IMR-90 (cell line): ENCODE results near the gene RAD51C. TPM values are rescaled to one million over a fixed set of nuclear protein-coding genes. Genes with fewer than 3 reads are reported as not detected.

Source experiments
- ATAC-seq: fragments of 200-7000 bp; cut with Tn5 transposase; 2 replicates; pipeline ENCODE4 v1.9.1; 2020; ENCODE audit warnings: low read depth, mild to moderate bottlenecking, moderate library complexity
- BruUV-seq: library from RNA; stranded (reverse); fragments of 400-500 nt; replicated peaks from 2 replicates; lab custom pipeline; 2021; lab: Mats Ljungman, UMichigan
- CTCF ChIA-PET: fragments of 300-600 bp; formaldehyde crosslinking; extraction: SDS; loops from one replicate; lab custom pipeline; 2021; ENCODE audit warnings: antibody characterized with exemption; lab: Yijun Ruan, JAX
- POLR2A ChIA-PET: fragments of 300-600 bp; sonication (Branson Sonifier 250); formaldehyde crosslinking; loops from one replicate; lab custom pipeline; 2022; ENCODE audit warnings: antibody characterized with exemption; ENCODE audit not compliant: unreplicated experiment; lab: Charles Lee
- DNase-seq: peaks from one replicate; pipeline ENCODE4 v3.0.0; 2013
- H2AFZ ChIP-seq: replicated peaks from 2 replicates; pipeline ENCODE3; 2013; ENCODE audit warnings: low read length, mild to moderate bottlenecking; ENCODE audit not compliant: poor library complexity
- H2AK5ac ChIP-seq: 2 replicates; pipeline ENCODE4 v1.6.1; 2013; ENCODE audit warnings: low read depth, low read length, inconsistent platforms
- H2AK9ac ChIP-seq: replicated peaks from 2 replicates; pipeline ENCODE3; 2013; ENCODE audit warnings: mild to moderate bottlenecking, low read depth, low read length, moderate library complexity; ENCODE audit not compliant: poor library complexity
- H2BK120ac ChIP-seq: 2 replicates; pipeline ENCODE4 v1.6.1; 2013; ENCODE audit warnings: low read depth, low read length, inconsistent platforms
- H2BK15ac ChIP-seq: 3 replicates; pipeline ENCODE4 v1.6.1; 2013; ENCODE audit warnings: low read depth, low read length, inconsistent platforms
- H2BK20ac ChIP-seq: 2 replicates; pipeline ENCODE4 v1.6.1; 2013; ENCODE audit warnings: low read depth, mild to moderate bottlenecking, inconsistent platforms, low read length, moderate library complexity
- H2BK5ac ChIP-seq: 2 replicates; pipeline ENCODE4 v1.6.1; 2013; ENCODE audit warnings: mild to moderate bottlenecking, low read depth, low read length, inconsistent platforms; ENCODE audit not compliant: poor library complexity, severe bottlenecking
- H3K14ac ChIP-seq: replicated peaks from 2 replicates; pipeline ENCODE4 v1.6.1; 2013; ENCODE audit warnings: low read depth, low read length, inconsistent platforms
- H3K18ac ChIP-seq: 2 replicates; pipeline ENCODE4 v1.6.1; 2013; ENCODE audit warnings: low read depth, low read length, control low read depth
- H3K23ac ChIP-seq: 2 replicates; pipeline ENCODE4 v1.6.1; 2013; ENCODE audit warnings: low read depth, low read length, inconsistent platforms
- H3K27ac ChIP-seq: 2 replicates; pipeline ENCODE4 v1.5.1; 2013; ENCODE audit warnings: mild to moderate bottlenecking, control low read depth, low read length; ENCODE audit not compliant: insufficient read depth
- H3K27me3 ChIP-seq: 2 replicates; pipeline ENCODE4 v1.6.1; 2013; ENCODE audit warnings: low read length; ENCODE audit not compliant: control insufficient read depth, insufficient read depth
- H3K36me3 ChIP-seq: 2 replicates; pipeline ENCODE4 v1.6.1; 2013; ENCODE audit warnings: low read length, mixed read lengths; ENCODE audit not compliant: control insufficient read depth, insufficient read depth
- H3K4ac ChIP-seq: 2 replicates; pipeline ENCODE4 v1.6.1; 2013; ENCODE audit warnings: low read depth, low read length, inconsistent platforms
- H3K4me1 ChIP-seq: 2 replicates; pipeline ENCODE4 v1.6.1; 2013; ENCODE audit warnings: low read length, mixed read lengths; ENCODE audit not compliant: control insufficient read depth, insufficient read depth
- H3K4me2 ChIP-seq: 2 replicates; pipeline ENCODE4 v1.6.1; 2013; ENCODE audit warnings: low read depth, mild to moderate bottlenecking, control low read depth, low read length, moderate library complexity
- H3K4me3 ChIP-seq: 2 replicates; pipeline ENCODE4 v1.5.1; 2013; ENCODE audit warnings: low read depth, mild to moderate bottlenecking, control low read depth, low read length, moderate library complexity; ENCODE audit not compliant: insufficient read depth
- H3K56ac ChIP-seq: 2 replicates; pipeline ENCODE4 v1.6.1; 2013; ENCODE audit warnings: low read length, inconsistent platforms; ENCODE audit not compliant: insufficient read depth; ENCODE audit errors: extremely low read depth
- H3K79me1 ChIP-seq, 2 experiments: 2 replicates each; pipeline ENCODE4 v1.6.1; 2013; ENCODE audit warnings: low read length in 2 of 2, inconsistent platforms in 1 of 2, low read depth in 1 of 2
- H3K9ac ChIP-seq: 2 replicates; pipeline ENCODE4 v1.6.1; 2013; ENCODE audit warnings: low read depth, low read length, control low read depth
- H3K9me1 ChIP-seq: 2 replicates; pipeline ENCODE4 v1.6.1; 2013; ENCODE audit warnings: low read length, inconsistent platforms; ENCODE audit not compliant: insufficient read depth
- H3K9me3 ChIP-seq: 2 replicates; pipeline ENCODE4 v1.6.1; 2013; ENCODE audit warnings: low read length; ENCODE audit not compliant: control insufficient read depth, insufficient read depth
- H4K20me1 ChIP-seq: 2 replicates; pipeline ENCODE4 v1.6.1; 2013; ENCODE audit warnings: low read length, inconsistent platforms; ENCODE audit not compliant: insufficient read depth
- H4K5ac ChIP-seq: 2 replicates; pipeline ENCODE4 v1.6.1; 2013; ENCODE audit warnings: mild to moderate bottlenecking, low read depth, low read length, control low read depth
- H4K8ac ChIP-seq, 2 experiments: 2 replicates each; pipeline ENCODE4 v1.6.1; 2013; ENCODE audit warnings: low read depth in 2 of 2, low read length in 2 of 2, control low read depth in 1 of 2, inconsistent platforms in 1 of 2
- H4K91ac ChIP-seq: 2 replicates; pipeline ENCODE4 v1.6.1; 2013; ENCODE audit warnings: low read depth, low read length, inconsistent platforms; ENCODE audit not compliant: insufficient read depth
- BHLHE40 ChIP-seq: fragments of 150-350 bp; IDR thresholded peaks from 2 replicates; pipeline ENCODE4 v1.6.1; 2016; ENCODE audit warnings: mild to moderate bottlenecking, low read depth, low read length
- CEBPB ChIP-seq: IDR thresholded peaks from 2 replicates; pipeline ENCODE4 v1.6.1; 2012; ENCODE audit warnings: low read depth, low read length, improper control_type of control experiment
- FOS ChIP-seq: fragments of 150-350 bp; IDR thresholded peaks from 2 replicates; pipeline ENCODE4 v1.6.1; 2016; ENCODE audit warnings: low read depth, low read length
- MAFK ChIP-seq: IDR thresholded peaks from 2 replicates; pipeline ENCODE4 v1.6.1; 2012; ENCODE audit warnings: low read depth, low read length, improper control_type of control experiment
- MAZ ChIP-seq: IDR thresholded peaks from 2 replicates; pipeline ENCODE4 v1.6.1; 2012; ENCODE audit warnings: low read depth, mild to moderate bottlenecking, low read length, improper control_type of control experiment, moderate library complexity, borderline replicate concordance
- MXI1 ChIP-seq: IDR thresholded peaks from 2 replicates; pipeline ENCODE4 v1.6.1; 2012; ENCODE audit warnings: low read depth, mild to moderate bottlenecking, low read length, moderate library complexity, borderline replicate concordance
- NFE2L2 ChIP-seq: fragments of 150-350 bp; IDR thresholded peaks from 2 replicates; pipeline ENCODE4 v1.6.1; 2016; ENCODE audit warnings: low read depth, mild to moderate bottlenecking, low read length
- POLR2A ChIP-seq: IDR thresholded peaks from 2 replicates; pipeline ENCODE4 v1.6.1; 2012; ENCODE audit warnings: mild to moderate bottlenecking, low read depth, low read length
- RAD21 ChIP-seq: IDR thresholded peaks from 2 replicates; pipeline ENCODE4 v1.6.1; 2012; ENCODE audit warnings: low read length, improper control_type of control experiment
- RCOR1 ChIP-seq: IDR thresholded peaks from 2 replicates; pipeline ENCODE4 v1.6.1; 2012; ENCODE audit warnings: mild to moderate bottlenecking, low read length, improper control_type of control experiment; ENCODE audit not compliant: insufficient replicate concordance
- RFX5 ChIP-seq: IDR thresholded peaks from 2 replicates; pipeline ENCODE4 v1.8.0; 2012; ENCODE audit warnings: low read depth, mild to moderate bottlenecking, low read length, moderate library complexity
- SMC3 ChIP-seq: fragments of 150-350 bp; IDR thresholded peaks from 2 replicates; pipeline ENCODE4 v1.6.1; 2016; ENCODE audit warnings: low read depth, mild to moderate bottlenecking, antibody characterized with exemption, low read length, moderate library complexity
- WGBS, 2 experiments: methylation state at CpG; one replicate each; pipeline versions ENCODE4 v1.1.5 to v1.1.7; 2013; ENCODE audit warnings: missing lambda C conversion rate in 2 of 2; ENCODE audit not compliant: insufficient read length in 1 of 2; ENCODE audit errors: extremely low coverage in 2 of 2; 5-methylcytosine and 5-hydroxymethylcytosine counted together
- dilution Hi-C: fragments of 300-500 bp; cut with HindIII; formaldehyde crosslinking; loops from one replicate; pipeline ENCODE4 v1.14.3; 2018; ENCODE audit warnings: low sequenced_read_pairs; ENCODE audit not compliant: unreplicated experiment
- in situ Hi-C: fragments of 300-500 bp; cut with MboI; formaldehyde crosslinking; loops from 3 replicates; pipeline ENCODE4 v1.14.3; 2019; ENCODE audit warnings: low sequenced_read_pairs, inconsistent platforms, mixed read lengths
- intact Hi-C: fragments of 100-400 bp; cut with micrococcal nuclease; formaldehyde crosslinking; loops from 2 replicates; pipeline ENCODE4 v1.10.0; 2022
- polyA plus RNA-seq, 3 experiments: library from polyadenylated mRNA; depleted of rRNA; stranded (reverse); fragments of >200 nt; gene quantifications; 2 replicates each; pipeline ENCODE4 v1.2.3, GENCODE V29; 2012; ENCODE audit warnings: low replicate concordance in 1 of 3
- total RNA-seq: library from RNA; depleted of rRNA; stranded (reverse); fragments of >200 nt; gene quantifications from 2 replicates; pipeline ENCODE4 v1.2.3, GENCODE V29; 2012
- TF ChIP-seq, protein P1 (sequence below): fragments of 150-350 bp; IDR thresholded peaks from 2 replicates; pipeline ENCODE4 v1.6.1; 2017; ENCODE audit warnings: mild to moderate bottlenecking, antibody characterized with exemption, low read length, low read depth

Gene RAD51C
- total and polyA plus RNA-seq, 2 of the 4 experiments (the other 2 are of a cell fraction): 21.1 to 28.3 TPM

DNA sequence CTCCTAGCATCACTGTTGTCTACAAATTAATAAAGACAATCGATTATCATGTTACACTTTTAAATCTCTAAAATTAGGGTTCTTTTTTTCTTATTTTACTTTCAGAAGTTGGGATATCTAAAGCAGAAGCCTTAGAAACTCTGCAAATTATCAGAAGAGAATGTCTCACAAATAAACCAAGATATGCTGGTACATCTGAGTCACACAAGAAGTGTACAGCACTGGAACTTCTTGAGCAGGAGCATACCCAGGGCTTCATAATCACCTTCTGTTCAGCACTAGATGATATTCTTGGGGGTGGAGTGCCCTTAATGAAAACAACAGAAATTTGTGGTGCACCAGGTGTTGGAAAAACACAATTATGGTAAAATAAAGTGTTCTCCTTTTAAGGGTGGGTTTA is 2.4 kb downstream of the RAD51C start:
- intact Hi-C loops: loop anchor here (5.0 kb wide), 1 partner anchor 108 kb away; no protein-coding TSS in a partner anchor
- Histone ChIP-seq H2BK120ac (no peak overlapping the region), H3K4me3 (no peak overlapping the region), H3K9ac (no peak overlapping the region), H2BK20ac (no peak overlapping the region), H2AK9ac (no peak overlapping the region), H2AFZ (no peak overlapping the region), H3K4ac (no peak overlapping the region), H4K91ac (no peak overlapping the region), H2AK5ac (no peak overlapping the region), H3K56ac (no peak overlapping the region), H3K36me3 (no peaks in the 10 kb centered on the region), H3K4me1 (peaks cover 3% of the 10 kb centered on the region), H3K27ac (no peak overlapping the region), H3K27me3 (no peaks in the 10 kb centered on the region), H2BK15ac (no peak overlapping the region), H4K20me1 (no peaks in the 10 kb centered on the region), H3K14ac (no peak overlapping the region), H2BK5ac (no peak overlapping the region), H3K18ac (no peak overlapping the region), H4K5ac (no peak overlapping the region), H3K23ac (no peak overlapping the region), H3K79me1 (peaks cover 9 to 32% of the 10 kb centered on the region in 2 experiments), H3K4me2 (no peak overlapping the region), H3K9me1 (peaks cover 2% of the 10 kb centered on the region; the same call in 1 of the 2 replicates), H4K8ac (no peak overlapping the region), H3K9me3 (no peaks in the 10 kb centered on the region; the same call in 1 of the 2 replicates)
- no peak for ATAC-seq
- in situ Hi-C loops: no loop called here
- no TSS peak for BruUV-seq
- dilution Hi-C loops: no loop called here
- POLR2A ChIA-PET: no interaction called here
- no peak for DNase-seq
- TF ChIP-seq SMC3 (no peak), FOS (no peak), CEBPB (no peak), RAD21 (no peak), RFX5 (no peak), NFE2L2 (no peak), MAFK (no peak), RCOR1 (no peak), POLR2A (no peak), BHLHE40 (no peak), MXI1 (no peak), MAZ (no peak)
- TF ChIP-seq, protein P1, sequence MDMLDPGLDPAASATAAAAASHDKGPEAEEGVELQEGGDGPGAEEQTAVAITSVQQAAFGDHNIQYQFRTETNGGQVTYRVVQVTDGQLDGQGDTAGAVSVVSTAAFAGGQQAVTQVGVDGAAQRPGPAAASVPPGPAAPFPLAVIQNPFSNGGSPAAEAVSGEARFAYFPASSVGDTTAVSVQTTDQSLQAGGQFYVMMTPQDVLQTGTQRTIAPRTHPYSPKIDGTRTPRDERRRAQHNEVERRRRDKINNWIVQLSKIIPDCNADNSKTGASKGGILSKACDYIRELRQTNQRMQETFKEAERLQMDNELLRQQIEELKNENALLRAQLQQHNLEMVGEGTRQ: no peak
- CTCF ChIA-PET: interaction anchor here (0.6 kb wide), 1 partner anchor 171 kb away, joined by 6 read pairs; no protein-coding TSS in a partner anchor
- WGBS, 2 experiments: no CpG with 5 or more reads among the region's 1 CpG
